C1 segment of cervical spinal cord (tissue), 14 donors: ENCODE data around the gene ERMAP.
"Not testable (repeated sequence)": the region's sequence is repeated elsewhere in the genome, so short reads cannot be mapped to it uniquely, and the experiment has no call there.

Experiments
- DNase-seq, 14 donors: peaks; one replicate each; lab custom pipeline; 2025; lab: John Stamatoyannopoulos, UW

The ERMAP gene

DNA sequence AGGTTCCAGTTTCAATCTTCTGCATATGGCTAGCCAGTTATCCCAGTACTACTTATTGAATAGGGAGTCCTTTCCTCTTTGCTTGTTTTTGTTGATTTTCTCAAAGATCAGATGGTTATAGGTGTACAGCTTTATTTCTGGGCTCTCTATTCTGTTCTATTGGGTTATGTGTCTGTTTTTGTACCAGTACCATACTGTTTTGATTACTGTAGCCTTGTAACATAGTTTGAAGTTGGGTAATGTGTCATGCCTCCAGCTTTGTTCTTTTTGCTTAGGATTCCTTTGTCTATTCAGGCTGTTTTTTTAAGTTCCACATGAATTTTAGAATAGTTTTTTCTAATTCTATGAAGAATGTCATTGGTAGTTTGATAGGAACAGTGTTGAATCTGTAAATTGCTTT, 56.2 kb downstream of the ERMAP start:
- not testable (repeated sequence) for DNase-seq

DNA sequence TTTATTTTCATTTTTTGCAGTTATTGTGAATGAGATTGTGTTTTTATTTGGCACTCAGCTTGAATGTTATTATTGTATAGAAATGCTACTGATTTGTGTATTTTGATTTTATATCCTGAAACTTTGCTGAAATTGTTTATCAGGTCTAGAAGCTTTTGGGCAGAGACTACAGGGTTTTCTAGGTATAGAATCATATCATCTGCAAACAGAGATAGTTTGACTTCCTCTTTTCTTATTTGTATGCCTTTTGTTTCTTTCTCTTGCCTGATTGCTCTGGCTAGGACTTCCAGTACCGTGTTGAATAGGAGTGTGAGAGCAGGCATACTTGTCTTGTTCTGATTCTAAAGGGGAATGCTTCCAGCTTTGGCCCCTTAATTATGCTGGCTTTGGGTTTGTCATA, 56.7 kb downstream of the ERMAP start:
- DNase-seq, result no peak

DNA sequence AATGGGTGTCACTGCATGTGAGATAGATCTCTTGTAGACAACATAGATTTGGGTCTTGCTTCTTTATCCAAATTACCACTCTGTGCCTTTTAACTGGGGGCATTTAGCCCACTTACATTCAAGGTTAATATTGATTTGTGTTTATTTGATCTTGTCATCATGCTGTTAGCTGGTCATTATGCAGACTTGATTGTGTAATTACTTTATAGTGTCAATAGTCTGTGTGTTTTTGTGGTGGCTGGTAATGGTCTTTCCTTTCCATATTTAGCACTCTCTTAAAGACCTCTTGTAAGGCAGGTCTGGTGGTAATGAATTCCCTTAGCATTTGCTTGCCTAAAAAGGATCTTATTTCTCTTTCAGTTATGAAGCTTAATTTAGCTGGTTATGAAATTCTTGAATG, 59.1 kb downstream of the ERMAP start:
- no peak for DNase-seq

GRCh38 chr1:42877380-42877779, 60.5 kb downstream of the ERMAP start:
- DNase-seq, result no peak

DNA sequence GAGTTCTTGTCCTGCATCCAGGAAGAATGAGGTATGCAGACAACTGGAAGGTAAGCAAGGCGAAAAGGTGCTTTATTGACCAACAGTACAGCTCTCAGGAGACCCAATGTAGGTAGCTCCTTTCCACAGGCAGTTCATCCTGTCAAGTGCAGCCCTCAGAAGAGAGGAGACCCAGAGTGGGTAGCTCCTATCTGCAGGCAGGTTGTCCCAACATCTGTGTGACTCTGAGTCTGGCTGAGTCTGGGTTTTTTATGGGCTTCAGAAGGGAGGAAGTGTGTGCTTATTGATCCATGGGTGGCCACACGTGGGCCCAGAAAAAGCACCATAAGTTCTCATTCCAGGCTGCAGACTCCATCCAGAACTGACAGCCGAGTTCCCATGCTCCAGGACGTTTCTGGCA, 63.5 kb downstream of the ERMAP start:
- no peak for DNase-seq

- DNase-seq, result no peak
These were observed 69.3 kb downstream of the ERMAP start for GRCh38 chr1:42886046-42886739.

DNA sequence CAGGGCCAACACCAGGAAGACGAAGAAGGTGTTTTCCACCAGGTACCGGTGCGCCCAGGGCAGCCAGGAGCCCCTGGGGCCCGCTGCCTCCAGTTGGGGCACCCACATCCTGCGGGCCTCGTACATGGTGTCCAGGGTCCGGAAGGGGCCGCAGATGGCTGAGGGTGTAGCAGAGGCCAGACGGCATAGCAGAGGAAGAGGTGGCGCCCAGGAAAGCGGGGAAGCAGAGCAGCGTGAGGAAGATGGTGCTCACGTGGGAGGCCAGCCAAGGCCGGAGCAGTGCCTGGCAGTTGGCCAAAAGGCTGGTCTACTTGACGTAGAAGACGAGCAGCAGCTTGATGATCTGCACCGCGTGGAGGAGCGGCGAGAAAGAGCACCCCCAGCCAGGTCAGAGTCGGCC, 69.9 kb downstream of the ERMAP start:
- no peak for DNase-seq

GRCh38 chr1:42887366-42887765, 70.4 kb downstream of the ERMAP start:
- no peak for DNase-seq

- no peak for DNase-seq
These were observed 71.2 kb downstream of the ERMAP start for GRCh38 chr1:42888013-42888633.

- no peak for DNase-seq
These were observed 72.3 kb downstream of the ERMAP start for GRCh38 chr1:42889264-42889663.

GRCh38 chr1:42891465-42892138, 74.7 kb downstream of the ERMAP start:
- DNase-seq, result peak in 1 of 14 donors; percentile 4
